Measurements from ENCODE around the gene TPSD1. TPM values are rescaled to one million over a fixed set of nuclear protein-coding genes. Genes with fewer than 3 reads are reported as not detected.
"Not testable (repeated sequence)": the region's sequence is repeated elsewhere in the genome, so short reads cannot be mapped to it uniquely, and the experiment has no call there.

The TPSD1 gene
- total RNA-seq, 1 donor from 2014 or later = not detected

GRCh38 chr16:1281517-1281916 is 25.6 kb downstream of the TPSD1 start:
- DNase-seq (ENCODE audit: low read depth, low spot score) = no peak

- DNase-seq (ENCODE audit: low read depth, low spot score) = no peak
Observed at GRCh38 chr16:1282324-1282973, 26.6 kb downstream of the TPSD1 start.

- DNase-seq (ENCODE audit: low read depth, low spot score) = no peak
Observed at GRCh38 chr16:1283296-1283695, 27.4 kb downstream of the TPSD1 start.

GRCh38 chr16:1283996-1284616 is 28.2 kb downstream of the TPSD1 start:
- no peak for DNase-seq (ENCODE audit: low read depth, low spot score)

GRCh38 chr16:1285669-1286512 is 30.0 kb downstream of the TPSD1 start:
- DNase-seq (ENCODE audit: low read depth, low spot score) = no peak

GRCh38 chr16:1286513-1287094 is 30.7 kb downstream of the TPSD1 start:
- DNase-seq (ENCODE audit: low read depth, low spot score) = no peak

- DNase-seq (ENCODE audit: low read depth, low spot score) = no peak
Observed at GRCh38 chr16:1287982-1288670, 32.3 kb downstream of the TPSD1 start.

GRCh38 chr16:1288813-1289476 is 33.1 kb downstream of the TPSD1 start:
- no peak for DNase-seq (ENCODE audit: low read depth, low spot score)

GRCh38 chr16:1289477-1289866 is 33.6 kb downstream of the TPSD1 start:
- DNase-seq (ENCODE audit: low read depth, low spot score) = no peak

- DNase-seq (ENCODE audit: low read depth, low spot score) = no peak
Observed at GRCh38 chr16:1290063-1290501, 34.2 kb downstream of the TPSD1 start.

GRCh38 chr16:1290860-1291575 is 35.1 kb downstream of the TPSD1 start:
- DNase-seq (ENCODE audit: low read depth, low spot score) = no peak

GRCh38 chr16:1291576-1291974 is 35.7 kb downstream of the TPSD1 start:
- DNase-seq (ENCODE audit: low read depth, low spot score) = no peak

- DNase-seq (ENCODE audit: low read depth, low spot score) = not testable (repeated sequence)
Observed at GRCh38 chr16:1292208-1292607, 36.3 kb downstream of the TPSD1 start.

- DNase-seq (ENCODE audit: low read depth, low spot score) = not testable (repeated sequence)
Observed at GRCh38 chr16:1292808-1293207, 36.9 kb downstream of the TPSD1 start.

GRCh38 chr16:1293921-1294656 is 38.2 kb downstream of the TPSD1 start:
- no peak for DNase-seq (ENCODE audit: low read depth, low spot score)

GRCh38 chr16:1295465-1295864 is 39.6 kb downstream of the TPSD1 start:
- DNase-seq (ENCODE audit: low read depth, low spot score) = no peak

- not testable (repeated sequence) for DNase-seq (ENCODE audit: low read depth, low spot score)
Observed at GRCh38 chr16:1296688-1297017, 40.8 kb downstream of the TPSD1 start.

GRCh38 chr16:1297018-1297696 is 41.3 kb downstream of the TPSD1 start:
- DNase-seq (ENCODE audit: low read depth, low spot score) = no peak

- no peak for DNase-seq (ENCODE audit: low read depth, low spot score)
Observed at GRCh38 chr16:1298406-1298805, 42.5 kb downstream of the TPSD1 start.

Measured in pulmonary artery endothelial cell (primary cell).